GM04504 (cell line): ENCODE data around the gene SEMA4D.
"Not testable (repeated sequence)": the region's sequence is repeated elsewhere in the genome, so short reads cannot be mapped to it uniquely, and the experiment has no call there.

Experiments used
- DNase-seq: peaks from one replicate; pipeline ENCODE4 v3.0.0-alpha.2; 2012; ENCODE audit warnings: low read depth

The SEMA4D gene

DNA sequence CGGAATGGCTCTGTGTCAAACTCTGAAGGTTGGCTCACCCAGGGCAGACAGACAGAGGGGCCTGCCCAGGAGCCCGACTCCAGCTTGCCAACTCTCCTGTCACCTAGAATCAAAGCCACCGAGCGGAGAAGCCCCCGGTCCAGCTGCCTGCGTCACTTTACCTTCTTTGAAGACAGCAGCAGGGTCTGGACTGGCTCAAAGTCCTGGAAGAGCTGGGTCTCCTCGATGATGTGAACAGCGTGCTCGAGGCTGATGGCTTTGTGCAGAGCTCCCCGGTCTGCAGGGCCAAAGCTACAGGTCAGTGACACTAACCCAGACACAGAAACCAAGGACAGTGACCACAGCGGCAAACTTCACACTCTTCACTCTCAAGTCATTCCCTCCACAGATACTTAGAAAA is 111.7 kb downstream of the SEMA4D start:
- no peak for DNase-seq

DNA sequence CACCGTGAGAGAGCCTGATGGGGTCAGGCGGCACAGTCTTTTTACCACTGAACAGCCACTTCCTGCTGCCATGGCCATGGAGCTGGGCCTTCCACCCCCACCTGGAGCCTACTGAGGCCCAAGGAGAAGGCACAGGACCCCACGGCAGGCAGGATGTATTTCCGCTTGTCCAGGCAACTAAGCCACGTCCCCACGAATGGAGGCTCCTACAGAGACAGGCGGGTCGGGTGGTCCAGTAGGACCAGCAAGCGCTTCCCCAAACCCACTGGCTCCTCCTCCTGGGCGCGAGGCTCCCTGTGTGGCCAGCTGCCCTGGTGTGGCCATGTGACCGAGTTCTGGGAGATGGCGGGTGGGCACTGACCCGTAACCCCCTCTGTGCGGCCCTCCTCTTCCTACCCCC is 113.1 kb downstream of the SEMA4D start:
- DNase-seq: no peak

DNA sequence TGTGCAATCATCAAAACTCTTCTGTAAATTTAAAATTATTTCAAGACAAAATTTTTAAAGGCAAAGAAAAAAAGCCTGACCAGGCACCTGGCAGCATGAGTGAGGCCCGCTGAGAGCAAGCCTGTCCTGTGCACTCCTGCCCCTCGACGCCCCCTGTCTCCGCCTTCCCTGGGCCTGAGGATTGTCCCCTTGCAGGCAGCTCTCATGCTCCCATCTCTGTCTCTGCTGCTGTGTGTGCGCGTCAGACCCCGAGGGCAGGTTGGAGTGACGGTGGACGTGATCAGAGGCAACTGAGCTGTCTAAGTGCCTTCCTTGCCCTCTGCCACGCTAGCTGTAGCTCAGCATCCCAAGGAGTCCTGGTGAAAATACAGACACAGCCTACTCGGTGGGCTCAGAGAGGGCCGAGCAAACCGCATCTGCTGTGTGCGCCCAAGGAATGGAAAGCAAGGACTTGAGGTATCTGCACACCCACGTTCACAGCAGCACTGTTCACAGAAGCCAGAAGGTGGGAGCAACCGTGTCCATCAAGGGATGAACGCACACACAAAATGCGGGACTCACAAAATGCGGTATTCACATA is 114.1 kb downstream of the SEMA4D start:
- DNase-seq: no peak

DNA sequence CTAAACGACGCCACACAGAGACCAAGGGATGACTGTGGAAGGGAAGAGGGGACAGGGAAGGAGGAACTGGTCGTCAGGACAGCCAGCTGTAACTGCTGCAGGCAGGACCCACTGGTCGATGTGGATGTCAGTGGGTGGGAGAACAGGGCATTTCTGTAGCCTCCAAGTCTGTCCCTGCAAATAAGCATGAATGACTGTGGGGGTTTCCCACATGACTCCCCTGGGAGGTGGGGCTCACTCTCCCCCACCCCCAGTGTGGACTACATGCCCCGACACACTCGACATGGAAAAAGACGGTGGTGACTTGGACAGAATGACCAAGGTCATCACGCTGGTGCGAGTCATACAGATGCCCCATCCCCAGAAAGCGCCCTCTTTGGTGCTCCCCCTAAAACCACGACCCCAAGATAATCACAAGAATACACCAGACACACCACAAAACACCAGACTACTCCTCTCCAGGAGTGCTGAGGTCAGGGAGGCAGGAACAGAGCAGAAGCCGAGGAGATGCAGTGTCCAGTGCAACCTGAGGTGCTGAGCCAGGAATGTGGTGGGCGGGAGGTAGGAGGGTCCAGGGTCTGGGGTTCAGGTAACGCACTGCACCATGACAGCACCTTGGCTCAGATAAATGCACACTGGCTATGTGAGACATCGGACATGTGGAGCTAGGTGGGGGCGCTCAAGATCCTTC is 114.7 kb downstream of the SEMA4D start:
- no peak for DNase-seq

DNA sequence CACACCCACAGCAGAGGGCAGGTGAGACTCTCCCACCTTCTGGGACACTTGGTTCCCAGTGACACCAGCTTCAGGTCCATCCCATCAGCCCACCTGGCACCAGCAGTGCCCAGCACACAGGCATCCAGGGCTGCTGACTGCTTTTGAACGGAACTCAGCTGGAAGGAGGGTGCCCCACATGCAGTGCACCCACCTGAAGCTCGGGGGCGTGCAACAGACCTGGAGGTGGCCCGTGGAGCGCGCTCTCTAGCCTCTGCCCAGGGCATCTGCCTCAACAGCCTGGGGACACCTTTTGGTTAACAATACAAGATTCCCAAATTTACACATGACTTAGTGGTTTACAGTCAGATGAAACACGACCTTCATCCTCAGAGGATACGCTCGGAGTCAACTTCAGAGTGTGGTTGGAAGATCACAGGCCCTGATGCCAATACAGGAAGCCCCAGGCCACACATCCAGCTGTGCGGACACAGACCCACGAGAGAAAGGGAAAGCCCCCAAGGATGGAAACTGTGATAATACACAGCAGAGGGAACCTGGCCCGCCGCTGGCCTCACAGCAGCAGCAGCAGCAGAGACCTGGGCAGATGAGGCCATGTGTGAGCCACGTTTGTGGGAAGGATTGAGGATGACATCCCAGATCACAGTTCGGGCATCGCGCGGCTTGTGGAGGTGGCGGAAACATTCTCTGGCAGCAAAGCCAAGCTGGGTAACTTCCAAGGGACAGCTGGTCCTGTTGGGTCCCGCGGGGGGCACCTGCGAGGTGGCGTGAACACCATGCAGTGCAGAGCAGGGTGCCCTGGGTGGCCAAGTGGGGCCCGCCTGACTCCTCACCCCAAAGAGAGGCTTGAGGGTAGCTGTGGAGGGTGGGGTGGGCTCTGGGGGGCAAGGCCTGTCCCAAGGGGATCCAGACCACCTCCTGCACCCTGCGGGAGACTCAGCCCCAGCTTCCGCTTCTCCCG is 115.6 kb downstream of the SEMA4D start:
- DNase-seq: no peak

DNA sequence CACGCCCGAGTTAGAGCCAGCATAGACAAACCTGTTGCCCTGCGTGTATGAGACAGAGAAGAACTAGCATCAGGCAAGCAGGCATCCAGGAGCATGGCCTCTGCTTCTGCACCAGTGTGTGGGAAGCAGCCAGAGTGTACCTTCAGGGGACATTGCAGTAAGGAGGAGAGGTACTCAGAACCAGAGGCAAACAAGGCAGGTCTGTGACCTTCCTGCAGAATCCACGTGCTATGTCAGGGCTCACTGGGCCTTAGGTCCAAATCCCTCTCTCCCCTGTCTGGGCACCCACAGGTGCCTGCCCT is 116.7 kb downstream of the SEMA4D start:
- no peak for DNase-seq

DNA sequence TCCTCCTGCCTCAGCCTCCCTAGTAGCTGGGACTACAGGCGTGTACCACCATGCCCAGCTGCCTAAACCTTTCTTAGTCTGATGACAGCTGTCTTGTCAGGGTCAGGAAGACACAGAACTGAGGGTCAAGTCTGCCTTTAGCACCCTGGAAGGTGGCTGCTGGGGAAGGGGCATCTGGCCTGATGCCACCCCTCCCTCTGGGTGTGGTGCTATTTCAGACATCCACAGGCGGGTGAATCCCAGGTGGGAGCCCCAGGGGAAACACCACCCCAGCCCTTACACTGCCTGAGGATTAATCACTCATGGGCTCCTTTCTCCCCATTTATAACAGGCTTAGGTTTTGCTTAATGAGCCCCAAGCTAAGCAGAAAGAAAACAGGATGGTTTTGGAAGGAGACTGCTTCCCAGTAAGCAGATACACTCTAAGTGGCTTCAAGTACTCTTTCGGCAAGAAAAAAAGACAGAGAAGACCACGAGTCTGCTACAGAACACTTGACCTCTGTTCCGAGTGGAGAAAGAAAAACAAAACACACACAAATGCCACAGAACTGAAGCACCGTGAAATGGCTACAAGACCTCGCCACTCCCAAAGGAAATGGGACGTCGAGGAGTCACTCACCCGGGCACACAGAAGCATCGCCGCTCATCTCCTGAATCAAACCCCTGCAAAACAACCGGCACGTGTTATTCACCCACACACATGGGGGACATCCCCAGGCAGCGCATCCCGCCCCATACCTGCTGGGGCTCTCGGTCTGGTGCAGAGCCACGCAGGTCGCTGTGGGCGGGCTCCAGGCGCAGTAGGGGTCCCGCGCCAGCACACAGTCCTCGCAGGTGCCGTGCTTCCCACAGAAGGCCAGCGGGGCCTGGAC is 117.2 kb downstream of the SEMA4D start:
- DNase-seq: no peak

DNA sequence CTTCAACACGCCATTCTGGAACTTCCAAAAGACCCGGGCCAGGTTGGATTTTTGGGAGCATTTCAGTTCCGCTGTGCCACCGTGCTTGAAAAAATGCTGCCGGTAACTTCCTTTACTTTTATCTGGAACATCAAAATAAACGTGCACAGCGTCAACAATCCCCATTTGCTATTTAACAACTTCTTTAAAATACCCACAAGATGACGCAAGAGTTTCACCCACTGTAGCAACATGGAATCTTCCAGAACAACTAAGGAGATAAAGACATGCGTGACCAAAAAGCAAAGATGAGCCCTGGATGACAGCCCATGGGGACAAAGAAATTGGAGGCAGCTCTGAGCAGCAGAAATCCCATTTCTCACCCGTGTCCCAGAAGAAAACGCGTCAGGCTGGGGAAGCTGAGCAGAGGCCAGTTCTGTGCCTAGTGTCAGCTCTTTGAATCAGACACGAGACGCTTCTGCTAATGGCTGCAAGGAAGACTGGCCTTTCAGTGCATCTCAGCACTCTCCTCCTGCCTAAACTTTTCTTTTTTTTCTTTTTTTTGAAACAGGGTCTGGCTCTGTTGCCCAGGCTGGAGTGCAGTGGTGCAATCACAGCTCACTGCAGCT is 118.3 kb downstream of the SEMA4D start:
- DNase-seq: no peak

DNA sequence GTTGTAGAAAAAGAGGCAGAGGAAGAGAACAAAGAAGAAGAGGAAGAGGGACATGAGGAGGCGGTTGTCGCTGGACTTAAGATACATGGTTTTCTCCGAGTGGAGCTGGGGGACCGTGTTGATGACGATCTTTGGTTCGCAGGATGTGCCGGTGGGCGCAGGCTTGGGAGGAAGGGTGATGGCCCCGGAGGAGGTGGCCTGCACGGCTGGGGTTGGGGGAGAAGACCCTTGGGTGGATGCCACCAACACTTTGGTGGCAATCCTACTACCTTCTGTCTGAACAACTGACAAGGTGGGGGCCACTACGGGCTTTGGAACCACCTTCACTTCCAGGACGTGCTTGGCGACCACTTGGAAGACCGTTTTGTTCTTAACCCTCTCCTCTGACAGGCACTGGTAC is 118.9 kb downstream of the SEMA4D start:
- no peak for DNase-seq

DNA sequence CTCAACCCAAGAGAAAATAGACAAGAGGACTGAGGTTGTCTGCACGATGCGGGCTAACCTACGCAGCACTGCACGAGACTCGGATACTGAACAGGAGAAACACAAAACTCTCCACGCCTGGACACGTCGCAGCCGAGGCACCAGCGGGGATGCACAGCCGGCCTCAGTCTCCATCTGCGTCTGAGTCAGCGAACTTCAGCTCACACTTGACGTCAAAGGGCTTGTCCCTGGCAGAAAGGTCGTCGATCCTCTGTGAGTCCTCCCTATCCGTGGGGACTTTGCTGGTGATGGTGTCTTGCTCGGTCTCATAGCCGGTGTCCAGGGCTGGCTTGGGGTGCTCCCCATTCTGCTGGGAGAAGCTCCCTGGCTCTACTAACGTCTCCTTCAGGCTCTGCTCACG is 119.4 kb downstream of the SEMA4D start:
- no peak for DNase-seq

DNA sequence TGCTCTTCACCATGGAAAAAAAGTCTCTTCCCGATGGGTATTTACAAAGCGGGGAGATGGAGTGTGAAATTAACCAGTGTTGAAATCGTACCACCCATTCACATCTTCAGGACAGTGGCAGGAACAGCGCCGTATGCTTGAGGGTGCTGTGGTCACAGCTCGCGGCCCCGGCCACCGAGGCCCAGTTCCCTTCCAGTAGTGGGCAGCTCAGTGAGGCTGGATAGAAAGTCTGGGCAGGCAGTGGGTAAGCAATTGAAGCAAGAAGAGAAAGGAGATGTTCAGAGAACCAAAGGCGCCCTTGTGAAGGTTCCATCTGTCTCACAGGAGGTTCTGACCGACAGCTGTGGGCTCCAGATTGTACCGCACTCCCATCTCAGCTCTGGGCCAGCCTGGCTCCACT is 120.5 kb downstream of the SEMA4D start:
- DNase-seq: no peak

DNA sequence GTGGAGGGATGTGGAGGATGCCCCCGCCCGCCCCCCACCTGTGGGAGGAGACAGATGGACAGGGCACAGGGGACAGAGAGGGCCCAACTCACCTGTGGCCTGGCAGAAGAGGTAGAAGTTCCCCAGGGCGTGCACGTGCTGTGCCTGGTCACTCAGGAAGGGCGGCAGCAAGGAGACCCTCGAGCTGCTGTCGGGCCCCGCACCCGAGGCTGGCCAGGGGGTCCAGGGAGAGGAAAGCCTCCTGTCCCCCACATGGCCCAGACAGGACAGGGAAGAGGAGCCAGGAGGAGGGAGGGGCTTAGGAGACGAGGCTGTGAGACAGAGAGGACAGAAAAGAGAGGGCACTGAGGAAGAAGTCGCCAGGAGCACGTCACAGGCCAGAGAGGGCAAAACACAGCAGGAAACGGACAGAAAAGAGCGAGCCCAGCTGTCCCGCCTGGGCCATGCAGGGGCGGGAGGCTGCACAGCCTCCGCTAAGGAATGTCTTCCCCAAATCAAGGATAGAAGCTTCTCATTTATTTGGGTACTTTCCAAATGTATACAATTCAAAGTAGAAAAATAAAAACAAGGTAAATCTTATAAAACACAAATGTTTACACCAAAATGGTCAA is 121.1 kb downstream of the SEMA4D start:
- DNase-seq: no peak

DNA sequence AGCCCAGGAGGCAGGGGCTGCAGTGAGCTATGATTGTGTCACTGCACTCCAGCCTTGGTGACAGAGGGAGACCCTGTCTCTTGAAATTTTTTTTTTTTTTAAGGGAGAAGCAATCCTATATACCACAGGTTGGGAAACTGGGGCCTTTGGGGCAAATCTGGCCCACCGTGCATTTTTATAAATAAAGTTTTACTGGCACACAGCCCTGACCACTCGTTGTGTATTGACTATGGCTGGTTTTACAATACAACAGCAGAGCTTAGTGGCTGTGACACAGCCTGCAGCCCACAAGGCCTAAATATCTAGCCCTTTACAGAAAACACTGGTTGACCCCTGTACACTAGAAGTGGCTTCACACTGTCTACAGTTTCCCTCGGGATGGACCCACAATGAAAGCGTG is 121.6 kb downstream of the SEMA4D start:
- DNase-seq: no peak

DNA sequence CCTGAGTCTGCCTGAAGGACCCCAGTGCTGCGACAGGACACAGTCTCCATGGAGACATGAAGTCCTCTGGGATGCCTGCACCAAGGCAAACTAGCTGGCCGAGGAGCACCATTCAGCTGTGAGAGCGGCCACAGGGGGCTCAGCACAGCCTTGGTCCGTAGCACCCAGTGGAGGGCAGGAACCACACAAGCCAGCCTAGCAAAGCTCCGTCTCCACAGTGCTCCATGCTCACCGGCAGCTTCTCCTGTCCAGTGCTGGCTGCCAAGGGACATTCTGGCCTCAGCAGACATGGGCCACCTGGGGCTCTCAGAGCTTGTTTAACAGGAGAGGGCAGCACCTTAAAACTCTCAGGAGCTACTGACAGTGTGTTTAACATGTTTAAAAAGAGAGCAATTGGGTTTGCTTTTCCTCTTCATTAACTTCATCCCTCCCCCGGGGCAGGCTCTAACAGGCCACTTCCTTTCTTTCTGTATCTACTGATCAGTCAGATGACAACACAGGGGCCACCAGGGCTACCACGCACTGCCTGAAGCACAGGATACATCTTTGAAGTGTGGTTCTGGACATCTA is 122.6 kb downstream of the SEMA4D start:
- no peak for DNase-seq

DNA sequence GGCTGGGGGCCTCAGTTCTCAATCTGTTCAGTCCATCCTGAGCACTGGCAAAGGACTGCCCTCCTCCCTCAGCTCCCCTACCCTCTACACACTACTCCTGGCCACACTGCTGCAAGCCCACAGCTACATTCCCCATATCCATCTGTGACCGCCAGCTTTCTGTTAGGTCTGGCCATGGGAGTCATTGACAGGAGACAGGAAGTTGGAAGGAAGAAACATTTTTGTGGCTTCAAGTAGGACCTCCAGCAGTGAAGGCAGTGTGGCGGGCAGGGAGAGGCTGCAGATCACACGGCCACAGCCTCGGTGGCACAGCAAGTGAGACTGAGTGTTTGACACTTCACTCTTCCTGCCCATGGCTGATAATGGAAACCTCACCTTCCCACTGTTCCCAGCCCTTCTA is 123.7 kb downstream of the SEMA4D start:
- no peak for DNase-seq

DNA sequence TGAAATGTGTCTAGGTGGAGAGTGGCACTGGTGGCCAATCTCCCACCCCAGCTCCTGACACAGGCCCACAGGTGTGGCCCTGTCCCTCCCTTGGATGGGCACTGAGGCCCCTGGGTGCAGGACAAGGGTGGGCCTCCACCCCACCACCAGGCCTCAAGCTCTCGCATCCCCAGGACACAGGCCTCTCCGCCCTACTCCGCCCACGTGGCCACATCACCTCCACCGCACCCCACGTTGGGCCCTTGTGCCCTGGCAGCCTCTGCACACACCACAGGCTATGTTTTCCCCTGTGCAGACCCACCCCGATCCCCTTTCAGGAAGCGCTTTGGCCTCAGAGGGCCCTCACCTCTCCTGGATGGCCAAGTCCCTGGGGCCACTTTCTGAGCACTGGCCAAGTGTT is 124.9 kb downstream of the SEMA4D start:
- DNase-seq: no peak

DNA sequence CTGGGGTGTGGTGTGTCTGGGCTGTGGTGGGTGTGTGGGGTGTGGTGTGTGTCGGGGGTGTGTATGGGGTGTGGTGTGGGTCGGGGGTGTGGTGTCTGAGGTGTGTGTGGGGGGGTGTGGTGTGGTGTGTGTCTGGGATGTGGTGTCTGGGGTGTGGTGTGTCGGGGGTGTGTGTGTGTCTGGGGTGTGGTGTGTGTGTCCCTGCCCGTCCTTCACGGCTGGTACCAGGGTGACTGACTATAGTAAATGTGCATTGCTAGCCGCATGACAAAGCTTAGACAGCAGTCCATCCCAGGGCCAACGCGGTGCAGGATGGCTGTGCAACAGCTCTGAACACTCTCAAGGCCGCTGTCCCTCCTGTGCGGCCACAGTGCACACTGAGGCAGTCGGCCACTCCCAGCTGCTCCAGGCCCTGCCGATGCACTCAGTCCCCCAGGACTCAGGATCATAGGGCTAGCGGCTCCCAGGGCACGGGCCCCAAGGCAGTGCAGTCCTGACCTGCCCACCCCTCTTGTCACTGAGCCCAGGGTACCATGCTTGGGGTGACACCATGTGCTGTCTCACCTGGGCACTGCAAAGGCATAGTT is 125.6 kb downstream of the SEMA4D start:
- DNase-seq: no peak

DNA sequence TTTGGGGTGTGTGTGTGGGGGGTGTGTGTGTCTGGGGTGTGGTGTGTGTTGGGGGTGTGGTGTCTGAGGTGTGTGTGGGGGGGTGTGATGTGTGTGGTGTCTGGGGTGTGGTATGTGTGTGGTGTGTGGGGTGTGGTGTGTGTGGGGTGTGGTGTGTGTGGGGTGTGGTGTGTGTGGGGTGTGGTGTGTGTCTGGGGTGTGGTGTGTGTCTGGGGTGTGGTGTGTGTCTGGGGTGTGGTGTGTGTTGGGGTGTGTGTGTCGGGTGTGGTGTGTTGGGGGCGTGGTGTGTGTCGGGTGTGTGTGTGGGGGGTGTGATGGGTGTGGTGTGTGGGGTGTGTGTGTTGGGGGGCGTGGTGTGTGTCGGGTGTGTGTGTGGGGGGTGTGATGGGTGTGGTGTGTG is 126.1 kb downstream of the SEMA4D start:
- DNase-seq: not testable (repeated sequence)

DNA sequence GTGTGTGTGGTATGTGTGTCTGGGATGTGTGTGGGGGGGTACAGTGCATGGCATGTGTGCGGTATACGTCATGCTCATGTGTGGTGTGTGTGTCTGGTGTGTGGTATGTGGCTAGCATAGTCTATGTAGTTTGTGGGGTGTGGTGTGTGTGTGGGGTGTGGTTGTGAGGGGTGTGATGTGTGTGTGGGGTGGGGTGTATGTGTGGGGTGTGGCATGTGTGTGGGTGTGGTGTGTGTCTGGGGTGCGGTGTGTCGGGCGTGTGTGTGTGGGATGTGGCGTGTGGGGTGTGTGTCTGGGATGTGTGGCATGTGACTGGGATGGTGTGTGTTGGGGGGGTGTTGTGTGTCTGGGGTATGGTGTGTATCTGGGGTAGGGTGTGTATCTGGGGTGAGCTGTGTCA is 127.3 kb downstream of the SEMA4D start:
- no peak for DNase-seq

DNA sequence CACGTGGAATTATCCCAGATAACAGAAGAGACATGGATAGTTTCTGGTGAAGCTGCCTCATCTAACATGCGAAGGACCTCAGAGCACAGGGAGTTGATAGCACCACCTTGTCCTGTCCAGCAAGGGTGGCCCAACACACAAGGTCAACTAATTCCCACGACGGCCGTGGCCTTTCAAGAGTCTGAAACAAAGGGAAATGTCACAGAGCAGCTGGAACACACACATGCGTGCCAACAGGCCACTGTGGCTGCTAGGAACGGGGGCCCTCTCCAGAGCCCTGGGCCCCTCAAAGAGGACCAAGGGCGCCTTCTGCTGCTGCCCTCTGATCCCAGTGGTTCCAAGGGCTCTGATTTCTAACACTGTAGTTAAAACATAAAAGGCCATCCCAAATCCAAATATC is 128.9 kb downstream of the SEMA4D start:
- no peak for DNase-seq

DNA sequence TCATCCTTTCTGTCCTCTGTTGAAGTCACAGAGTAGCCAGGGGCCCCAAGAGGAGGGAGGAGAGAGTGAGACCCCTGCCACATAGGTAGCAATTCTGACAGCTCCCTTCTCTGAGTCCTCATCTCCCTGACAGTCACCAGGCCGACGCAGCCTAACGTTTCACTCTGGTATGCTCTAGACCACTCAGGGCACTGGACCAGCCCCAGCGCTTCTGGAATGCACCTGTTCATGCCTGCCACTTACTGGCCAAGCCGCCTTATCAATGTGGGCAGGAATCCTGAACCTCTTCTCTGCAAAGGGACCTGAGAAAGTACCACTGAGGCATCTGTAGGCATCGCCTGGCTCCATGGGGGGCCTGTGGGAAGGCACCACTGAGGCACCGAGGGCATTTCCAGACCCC is 129.4 kb downstream of the SEMA4D start:
- no peak for DNase-seq
